Pancreas (tissue), 10 donors: ENCODE results near the gene SDHA. TPM values are rescaled to one million over a fixed set of nuclear protein-coding genes. Genes with fewer than 3 reads are reported as not detected.

Source experiments
- ATAC-seq, 4 donors: fragments of 200-7000 bp; cut with Tn5 transposase; one replicate each; pipeline versions ENCODE4 v1.8.0 to v1.9.1; 2020; ENCODE audit warnings: mild to moderate bottlenecking in 4 of 4, moderate library complexity in 4 of 4
- DNase-seq, 6 donors: peaks; one replicate each; pipeline ENCODE4 v3.0.0-alpha.2; 2020
- FAIRE-seq: peaks from 2 replicates; lab custom pipeline; 2012; peaks lifted over from hg19 to GRCh38; lab: Jason Lieb, UNC
- H3K27ac ChIP-seq, 4 donors: fragments of 200-600 bp; sonication (generic); 1 replicate in 3 of 4; 2 replicates in 1 of 4; pipeline versions ENCODE4 v1.5.0 to v1.8.0; 2020
- H3K27me3 ChIP-seq, 4 donors: fragments of 200-600 bp; one replicate each; pipeline ENCODE4 v1.8.0; 2021
- H3K36me3 ChIP-seq, 3 donors: fragments of 200-600 bp; sonication (generic) in 1 of 3; one replicate each; pipeline versions ENCODE4 v1.5.0 to v1.8.0; 2020 to 2021
- H3K4me1 ChIP-seq, 3 donors: fragments of 200-600 bp; one replicate each; pipeline ENCODE4 v1.8.0; 2021
- H3K4me3 ChIP-seq, 4 donors: fragments of 200-600 bp; sonication (generic) in 2 of 4; one replicate each; pipeline versions ENCODE4 v1.5.0 to v1.8.0; 2020 to 2021
- H3K9me3 ChIP-seq, 4 donors: fragments of 200-600 bp; one replicate each; pipeline ENCODE4 v1.8.0; 2021
- CTCF ChIP-seq, 4 donors: fragments of 200-600 bp; sonication (generic) in 3 of 4; IDR thresholded peaks; one replicate each; pipeline versions ENCODE4 v1.5.0 to v1.8.0; 2021; ENCODE audit warnings: antibody characterized with exemption in 4 of 4
- WGBS, 2 donors: extraction: QIAGEN DNeasy Blood & Tissue Kit; methylation state at CpG; one replicate each; pipeline ENCODE4 v1.1.7; 2013; 5-methylcytosine and 5-hydroxymethylcytosine counted together
- intact Hi-C, 3 donors: fragments of 100-400 bp; cut with DNase I; formaldehyde crosslinking; loops; one replicate each; pipeline versions ENCODE4 v1.11.1 to v1.14.2; 2022
- polyA plus RNA-seq, 2 donors: library from polyadenylated mRNA; stranded (reverse); fragments of 200-250 nt; gene quantifications; one replicate each; pipeline ENCODE4 v1.2.3, GENCODE V29; 2013
- total RNA-seq, 6 donors: library from RNA; stranded (reverse); fragmentation: NEBNext Ultra II Directional in 4 of 6; extraction: Animal tissue kit (Norgen Biotek cat#: 25700) in 4 of 6; gene quantifications; one replicate each; pipeline versions ENCODE4 v1.2.1 to v1.2.4, GENCODE V29; 2021 to 2023
- donor health status: healthy with polysubstance abuse.
- donor health status: DM: no; HTN: no; CAD: no; lungs with moderate emphysema.
- donor health status: DM: no; HTN: no; CAD: no.
- donor health status: control.
- donor health status: control.
- donor health status: Bipolar disorder and iron deficiency.
- donor health status: DM: yes; HTN: yes; CAD: no.
- donor health status: DM: no; HTN: no; CAD: no.
- donor health status: DM: no; HTN: no; CAD: no.
- donor health status: DM: yes; HTN: yes; CAD: no.

Gene SDHA
- total and polyA plus RNA-seq, 8 donors, result 37.9 to 69.4 (median 53.1) TPM

- Histone ChIP-seq H3K9me3 (no peaks in the 10 kb centered on the region), H3K4me3 (no peak overlapping the region), H3K27me3 (no peaks in the 10 kb centered on the region), H3K4me1 (peaks cover 0 to 5% (median 4%) of the 10 kb centered on the region in 3 donors), H3K27ac (no peak overlapping the region), H3K36me3 (no peaks in the 10 kb centered on the region)
- intact Hi-C loops, result no loop called here
- TF ChIP-seq CTCF (IDR thresholded peaks at IDR 0.05), result no peak
- 81 to 91% methylated on average over 10 of the region's 10 CpGs for WGBS, 2 donors
- ATAC-seq, result no peak
- DNase-seq, result peak in 1 of 6 donors; percentile 50
- FAIRE-seq, result no peak
Observed at GRCh38 chr5:189486-189885, 28.6 kb upstream of the SDHA start.

- Histone ChIP-seq H3K4me3 (no peak overlapping the region), H3K27me3 (no peaks in the 10 kb centered on the region), H3K9me3 (no peaks in the 10 kb centered on the region), H3K36me3 (no peaks in the 10 kb centered on the region), H3K4me1 (peaks cover 0 to 5% (median 4%) of the 10 kb centered on the region in 3 donors), H3K27ac (no peak overlapping the region)
- TF ChIP-seq CTCF (IDR thresholded peaks at IDR 0.05), result no peak
- ATAC-seq, result no peak
- no peak for FAIRE-seq
- 67 to 74% methylated on average over 11 of the region's 11 CpGs for WGBS, 2 donors
- DNase-seq, result peak in 2 of 6 donors; percentile 19 to 52
- intact Hi-C loops, result no loop called here
Observed at GRCh38 chr5:189976-190365, 28.1 kb upstream of the SDHA start.

GRCh38 chr5:190366-191035 is 27.6 kb upstream of the SDHA start:
- Histone ChIP-seq H3K4me3 (peak overlapping the region in 1 of 4 donors; percentile 15), H3K27me3 (no peaks in the 10 kb centered on the region), H3K9me3 (no peaks in the 10 kb centered on the region), H3K36me3 (no peaks in the 10 kb centered on the region), H3K27ac (no peak overlapping the region), H3K4me1 (peaks cover 0 to 5% (median 4%) of the 10 kb centered on the region in 3 donors)
- no peak for ATAC-seq
- TF ChIP-seq CTCF (IDR thresholded peaks at IDR 0.05), result no peak
- FAIRE-seq, result no peak
- intact Hi-C loops, result no loop called here
- DNase-seq, result peak in 2 of 6 donors; percentile 6 to 53
- 46 to 60% methylated on average over 16 of the region's 16 CpGs for WGBS, 2 donors

GRCh38 chr5:191036-191948 is 26.8 kb upstream of the SDHA start, which contains the start of gene LRRC14B:
TSS of gene LRRC14B (plus strand) at chr5:191495. CDS start at chr5:191539, 44 bp downstream.
- no peak within 1 kb of the TSS for H3K27ac ChIP-seq
- FAIRE-seq (no peak), ATAC-seq (peak; percentile 15 to 67 (median 48)), DNase-seq (peak in 5 of 6 donors; percentile 23 to 81 (median 55))
- no peaks in the 10 kb centered on the region for H3K27me3 ChIP-seq
- H3K9me3 ChIP-seq, result no peaks in the 10 kb centered on the region
- peak within 1 kb of the TSS in 3 of 4 donors; percentile 8 to 23 (median 15) for H3K4me3 ChIP-seq
- H3K36me3 ChIP-seq, result no peaks in the 10 kb centered on the region
- 9 to 11% methylated on average over 55 to 56 of the region's 56 CpGs for WGBS, 2 donors
- peaks cover 0 to 5% (median 4%) of the 10 kb centered on the region in 3 donors for H3K4me1 ChIP-seq
- no peak for TF ChIP-seq CTCF (IDR thresholded peaks at IDR 0.05)
- intact Hi-C loops, result no loop called here
